Measurements from ENCODE around the gene MRC2. TPM values are rescaled to one million over a fixed set of nuclear protein-coding genes. Genes with fewer than 3 reads are reported as not detected.

MRC2 gene
- total and polyA plus RNA-seq, 9 of the 15 experiments (the other 6 are each of a cell fraction or from before 2014, with no cell fraction given), result 0.28 to 11.5 (median 6.6) TPM

DNA sequence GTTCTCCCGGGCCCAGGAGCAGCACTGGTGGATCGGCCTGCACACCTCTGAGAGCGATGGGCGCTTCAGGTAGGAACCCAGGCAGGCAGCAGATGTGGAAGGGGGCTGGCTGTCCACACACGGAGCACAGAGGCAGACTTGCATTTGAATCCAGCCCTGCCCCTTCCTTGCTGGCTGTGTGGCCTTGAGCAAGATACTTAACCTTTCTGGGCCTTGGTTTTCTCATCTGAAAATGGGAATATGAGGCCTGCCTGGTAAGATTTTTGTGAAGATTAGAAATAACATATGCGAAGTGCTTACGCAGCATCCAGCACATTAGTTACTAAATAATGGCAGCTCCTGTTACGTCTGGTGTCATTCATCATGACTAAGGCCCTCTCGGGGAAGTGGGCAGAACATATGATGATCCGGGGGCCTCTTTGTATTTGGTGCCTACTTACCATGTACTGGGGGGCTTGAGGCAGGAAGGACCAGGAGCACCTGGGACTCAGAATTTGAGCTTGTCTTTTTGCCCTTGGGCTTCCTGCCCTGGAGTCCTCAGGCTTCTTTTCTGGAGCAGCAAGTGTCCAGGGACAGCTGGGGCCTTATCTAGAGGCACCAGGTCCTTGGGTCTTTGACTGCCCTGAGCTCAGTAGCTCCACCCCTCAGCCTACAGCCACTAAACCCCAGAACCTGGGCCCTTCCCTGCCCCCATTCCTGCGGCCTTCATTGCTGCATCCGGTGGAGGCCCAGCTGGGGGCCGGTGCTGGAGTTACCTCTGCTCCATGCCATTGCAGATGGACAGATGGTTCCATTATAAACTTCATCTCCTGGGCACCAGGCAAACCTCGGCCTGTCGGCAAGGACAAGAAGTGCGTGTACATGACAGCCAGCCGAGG, 53.8 kb downstream of the MRC2 start (continued):
- TF ChIP-seq TEAD1 (CRISPR knock-in tag; IDR thresholded peaks at IDR 0.05) (0 out of 4 replicates have a peak, but pooled peaks of 1 of the 2 experiments have one; percentile 39), U2AF1 (optimal IDR thresholded peaks at IDR 0.05; ENCODE audit: low read depth, low read length) (no peak), TAF9B (IDR thresholded peaks at IDR 0.05; ENCODE audit: partially characterized antibody) (peak; percentile 79), PML (IDR thresholded peaks at IDR 0.05; ENCODE audit: low read length) (peak; percentile 82), CCAR2 (IDR thresholded peaks at IDR 0.05; ENCODE audit: low read depth, low read length) (no peak), ZKSCAN8 (CRISPR knock-in tag; IDR thresholded peaks at IDR 0.05) (peak; percentile 85), DIDO1 (tag; IDR thresholded peaks at IDR 0.05; ENCODE audit: low read depth) (no peak), SREBF2 (CRISPR knock-in tag; IDR thresholded peaks at IDR 0.05) (no peak), CAMTA2 (CRISPR knock-in tag; conservative IDR thresholded peaks at IDR 0.05) (no peak)
- TF ChIP-seq, protein P1, sequence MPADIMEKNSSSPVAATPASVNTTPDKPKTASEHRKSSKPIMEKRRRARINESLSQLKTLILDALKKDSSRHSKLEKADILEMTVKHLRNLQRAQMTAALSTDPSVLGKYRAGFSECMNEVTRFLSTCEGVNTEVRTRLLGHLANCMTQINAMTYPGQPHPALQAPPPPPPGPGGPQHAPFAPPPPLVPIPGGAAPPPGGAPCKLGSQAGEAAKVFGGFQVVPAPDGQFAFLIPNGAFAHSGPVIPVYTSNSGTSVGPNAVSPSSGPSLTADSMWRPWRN (IDR thresholded peaks at IDR 0.05; ENCODE audit: low read depth), result no peak
- TF ChIP-seq, protein P2, sequence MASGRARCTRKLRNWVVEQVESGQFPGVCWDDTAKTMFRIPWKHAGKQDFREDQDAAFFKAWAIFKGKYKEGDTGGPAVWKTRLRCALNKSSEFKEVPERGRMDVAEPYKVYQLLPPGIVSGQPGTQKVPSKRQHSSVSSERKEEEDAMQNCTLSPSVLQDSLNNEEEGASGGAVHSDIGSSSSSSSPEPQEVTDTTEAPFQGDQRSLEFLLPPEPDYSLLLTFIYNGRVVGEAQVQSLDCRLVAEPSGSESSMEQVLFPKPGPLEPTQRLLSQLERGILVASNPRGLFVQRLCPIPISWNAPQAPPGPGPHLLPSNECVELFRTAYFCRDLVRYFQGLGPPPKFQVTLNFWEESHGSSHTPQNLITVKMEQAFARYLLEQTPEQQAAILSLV (tag; IDR thresholded peaks at IDR 0.05), result no peak
- TF ChIP-seq, protein P3, sequence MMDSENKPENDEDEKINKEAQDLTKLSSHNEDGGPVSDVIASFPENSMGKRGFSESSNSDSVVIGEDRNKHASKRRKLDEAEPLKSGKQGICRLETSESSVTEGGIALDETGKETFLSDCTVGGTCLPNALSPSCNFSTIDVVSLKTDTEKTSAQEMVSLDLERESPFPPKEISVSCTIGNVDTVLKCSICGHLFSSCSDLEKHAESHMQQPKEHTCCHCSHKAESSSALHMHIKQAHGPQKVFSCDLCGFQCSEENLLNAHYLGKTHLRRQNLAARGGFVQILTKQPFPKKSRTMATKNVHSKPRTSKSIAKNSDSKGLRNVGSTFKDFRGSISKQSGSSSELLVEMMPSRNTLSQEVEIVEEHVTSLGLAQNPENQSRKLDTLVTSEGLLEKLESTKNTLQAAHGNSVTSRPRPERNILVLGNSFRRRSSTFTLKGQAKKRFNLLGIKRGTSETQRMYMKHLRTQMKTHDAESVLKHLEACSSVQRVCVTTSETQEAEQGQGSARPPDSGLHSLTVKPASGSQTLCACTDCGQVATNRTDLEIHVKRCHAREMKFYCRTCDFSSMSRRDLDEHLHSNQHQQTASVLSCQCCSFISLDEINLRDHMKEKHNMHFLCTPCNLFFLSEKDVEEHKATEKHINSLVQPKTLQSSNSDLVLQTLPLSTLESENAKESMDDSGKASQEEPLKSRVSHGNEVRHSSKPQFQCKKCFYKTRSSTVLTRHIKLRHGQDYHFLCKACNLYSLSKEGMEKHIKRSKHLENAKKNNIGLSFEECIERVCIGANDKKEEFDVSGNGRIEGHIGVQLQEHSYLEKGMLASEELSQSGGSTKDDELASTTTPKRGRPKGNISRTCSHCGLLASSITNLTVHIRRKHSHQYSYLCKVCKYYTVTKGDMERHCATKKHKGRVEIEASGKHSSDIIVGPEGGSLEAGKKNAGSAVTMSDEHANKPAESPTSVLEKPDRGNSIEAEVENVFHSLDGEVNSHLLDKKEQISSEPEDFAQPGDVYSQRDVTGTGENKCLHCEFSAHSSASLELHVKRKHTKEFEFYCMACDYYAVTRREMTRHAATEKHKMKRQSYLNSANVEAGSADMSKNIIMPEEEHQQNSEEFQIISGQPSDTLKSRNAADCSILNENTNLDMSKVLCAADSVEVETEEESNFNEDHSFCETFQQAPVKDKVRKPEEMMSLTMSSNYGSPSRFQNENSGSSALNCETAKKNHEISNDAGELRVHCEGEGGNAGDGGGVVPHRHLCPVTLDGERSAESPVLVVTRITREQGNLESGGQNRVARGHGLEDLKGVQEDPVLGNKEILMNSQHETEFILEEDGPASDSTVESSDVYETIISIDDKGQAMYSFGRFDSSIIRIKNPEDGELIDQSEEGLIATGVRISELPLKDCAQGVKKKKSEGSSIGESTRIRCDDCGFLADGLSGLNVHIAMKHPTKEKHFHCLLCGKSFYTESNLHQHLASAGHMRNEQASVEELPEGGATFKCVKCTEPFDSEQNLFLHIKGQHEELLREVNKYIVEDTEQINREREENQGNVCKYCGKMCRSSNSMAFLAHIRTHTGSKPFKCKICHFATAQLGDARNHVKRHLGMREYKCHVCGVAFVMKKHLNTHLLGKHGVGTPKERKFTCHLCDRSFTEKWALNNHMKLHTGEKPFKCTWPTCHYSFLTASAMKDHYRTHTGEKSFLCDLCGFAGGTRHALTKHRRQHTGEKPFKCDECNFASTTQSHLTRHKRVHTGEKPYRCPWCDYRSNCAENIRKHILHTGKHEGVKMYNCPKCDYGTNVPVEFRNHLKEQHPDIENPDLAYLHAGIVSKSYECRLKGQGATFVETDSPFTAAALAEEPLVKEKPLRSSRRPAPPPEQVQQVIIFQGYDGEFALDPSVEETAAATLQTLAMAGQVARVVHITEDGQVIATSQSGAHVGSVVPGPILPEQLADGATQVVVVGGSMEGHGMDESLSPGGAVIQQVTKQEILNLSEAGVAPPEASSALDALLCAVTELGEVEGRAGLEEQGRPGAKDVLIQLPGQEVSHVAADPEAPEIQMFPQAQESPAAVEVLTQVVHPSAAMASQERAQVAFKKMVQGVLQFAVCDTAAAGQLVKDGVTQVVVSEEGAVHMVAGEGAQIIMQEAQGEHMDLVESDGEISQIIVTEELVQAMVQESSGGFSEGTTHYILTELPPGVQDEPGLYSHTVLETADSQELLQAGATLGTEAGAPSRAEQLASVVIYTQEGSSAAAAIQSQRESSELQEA (IDR thresholded peaks at IDR 0.05; ENCODE audit: low read depth), result no peak
- TF ChIP-seq, protein P4, sequence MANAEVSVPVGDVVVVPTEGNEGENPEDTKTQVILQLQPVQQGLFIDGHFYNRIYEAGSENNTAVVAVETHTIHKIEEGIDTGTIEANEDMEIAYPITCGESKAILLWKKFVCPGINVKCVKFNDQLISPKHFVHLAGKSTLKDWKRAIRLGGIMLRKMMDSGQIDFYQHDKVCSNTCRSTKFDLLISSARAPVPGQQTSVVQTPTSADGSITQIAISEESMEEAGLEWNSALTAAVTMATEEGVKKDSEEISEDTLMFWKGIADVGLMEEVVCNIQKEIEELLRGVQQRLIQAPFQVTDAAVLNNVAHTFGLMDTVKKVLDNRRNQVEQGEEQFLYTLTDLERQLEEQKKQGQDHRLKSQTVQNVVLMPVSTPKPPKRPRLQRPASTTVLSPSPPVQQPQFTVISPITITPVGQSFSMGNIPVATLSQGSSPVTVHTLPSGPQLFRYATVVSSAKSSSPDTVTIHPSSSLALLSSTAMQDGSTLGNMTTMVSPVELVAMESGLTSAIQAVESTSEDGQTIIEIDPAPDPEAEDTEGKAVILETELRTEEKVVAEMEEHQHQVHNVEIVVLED (CRISPR knock-in tag; IDR thresholded peaks at IDR 0.05), result no peak
- TF ChIP-seq, protein P5, sequence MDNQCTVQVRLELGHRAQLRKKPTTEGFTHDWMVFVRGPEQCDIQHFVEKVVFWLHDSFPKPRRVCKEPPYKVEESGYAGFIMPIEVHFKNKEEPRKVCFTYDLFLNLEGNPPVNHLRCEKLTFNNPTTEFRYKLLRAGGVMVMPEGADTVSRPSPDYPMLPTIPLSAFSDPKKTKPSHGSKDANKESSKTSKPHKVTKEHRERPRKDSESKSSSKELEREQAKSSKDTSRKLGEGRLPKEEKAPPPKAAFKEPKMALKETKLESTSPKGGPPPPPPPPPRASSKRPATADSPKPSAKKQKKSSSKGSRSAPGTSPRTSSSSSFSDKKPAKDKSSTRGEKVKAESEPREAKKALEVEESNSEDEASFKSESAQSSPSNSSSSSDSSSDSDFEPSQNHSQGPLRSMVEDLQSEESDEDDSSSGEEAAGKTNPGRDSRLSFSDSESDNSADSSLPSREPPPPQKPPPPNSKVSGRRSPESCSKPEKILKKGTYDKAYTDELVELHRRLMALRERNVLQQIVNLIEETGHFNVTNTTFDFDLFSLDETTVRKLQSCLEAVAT (IDR thresholded peaks at IDR 0.05), result peak in 1 of 2 experiments; percentile 31; a peak in 1 of 4 replicates

Data from K562 (cell line).